T-helper 9 cell (primary cell): ENCODE data around the gene SLC66A2.
"Not testable (repeated sequence)": the region's sequence is repeated elsewhere in the genome, so short reads cannot be mapped to it uniquely, and the experiment has no call there.

Experiments used
- DNase-seq: peaks from one replicate; pipeline ENCODE4 v3.0.0-alpha.2; 2020

The SLC66A2 gene

DNA sequence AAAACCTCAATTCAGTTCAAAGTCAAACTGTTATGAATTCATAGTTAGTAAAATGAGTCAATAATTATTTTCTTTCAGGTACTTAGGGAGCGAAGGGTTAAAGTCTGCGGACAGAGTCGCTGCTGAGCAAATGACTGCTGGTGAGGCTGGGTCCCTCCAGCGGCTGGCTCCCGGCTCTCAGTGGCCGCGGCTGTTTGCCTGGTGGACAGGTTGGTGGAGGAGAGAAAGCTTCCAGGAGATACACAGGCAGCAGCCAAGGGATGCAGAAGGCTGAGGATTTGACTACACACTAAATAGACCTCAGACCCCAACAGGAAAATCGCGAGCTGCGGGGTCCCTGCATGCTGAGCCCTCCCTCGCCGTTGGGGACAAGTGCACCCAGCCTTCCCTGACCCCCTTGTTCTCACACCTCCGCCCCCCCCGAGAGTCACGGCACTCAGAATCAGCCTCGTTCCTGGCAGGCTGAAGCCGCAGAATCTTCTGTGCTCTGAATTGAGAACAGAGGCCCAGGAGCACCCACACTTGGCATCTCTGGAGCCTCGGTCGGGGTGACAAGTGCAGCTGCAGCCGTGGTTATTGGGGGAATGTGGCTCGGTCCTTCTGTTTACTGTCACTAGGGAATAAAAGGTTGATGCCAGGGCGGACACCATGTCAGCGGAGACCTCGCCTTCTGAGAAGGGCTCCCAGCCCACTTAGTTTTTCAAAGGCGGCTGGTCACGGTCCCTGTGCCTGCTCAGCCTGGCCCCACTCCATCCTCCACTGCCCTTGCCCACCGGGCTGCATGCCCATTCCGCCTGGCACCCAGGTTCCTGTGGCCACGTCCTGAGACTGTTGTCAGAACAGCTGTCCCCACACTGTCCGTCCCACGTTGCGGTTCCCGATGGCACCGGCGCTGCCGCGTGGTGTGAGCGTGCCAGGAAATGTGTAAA, 74.0 kb downstream of the SLC66A2 start:
- DNase-seq: no peak

DNA sequence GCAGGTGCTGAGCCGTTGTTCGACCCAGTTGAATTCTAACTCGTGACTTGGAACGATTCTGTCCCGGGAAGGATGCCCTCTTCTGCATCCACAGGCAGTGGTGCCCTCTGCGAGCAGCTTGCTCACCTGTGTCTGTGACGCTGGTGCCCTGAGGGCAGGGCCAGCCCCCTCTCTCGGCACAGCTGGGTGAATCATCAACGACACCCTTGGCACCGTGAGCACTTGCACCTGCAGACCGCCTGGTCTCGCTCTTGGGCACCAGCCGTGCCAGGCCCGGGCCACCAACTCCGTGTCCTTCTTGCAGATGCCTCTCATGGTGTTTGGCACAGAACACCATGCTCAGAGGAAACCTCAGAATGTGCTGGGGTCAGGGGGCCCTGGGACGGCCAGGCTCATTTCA, 75.0 kb downstream of the SLC66A2 start:
- no peak for DNase-seq

DNA sequence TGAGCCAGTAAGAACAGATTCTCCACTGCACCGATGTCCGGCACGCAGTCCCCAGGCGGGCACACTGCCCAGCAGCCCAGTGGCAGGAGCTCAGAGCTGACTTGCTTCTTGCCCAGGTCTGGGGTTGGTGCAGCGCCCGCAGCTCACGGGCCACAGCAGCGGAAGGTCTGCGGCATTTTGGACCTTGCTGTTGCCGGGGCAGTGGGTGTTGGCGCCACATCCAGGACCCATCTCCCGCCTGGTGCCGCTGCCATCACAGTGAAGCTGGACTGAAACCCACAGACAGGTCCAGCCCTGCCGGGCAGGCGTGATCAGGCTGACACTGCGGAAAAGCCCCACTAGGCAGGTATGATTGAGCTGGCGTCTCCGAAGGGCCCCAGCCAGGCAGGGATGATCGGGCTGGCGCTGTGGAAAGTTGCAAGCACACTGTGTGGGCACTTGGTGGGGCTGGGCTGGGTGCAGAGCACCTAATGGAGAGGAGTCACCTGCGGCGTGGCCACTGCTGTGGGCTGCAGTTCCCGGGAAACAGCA, 75.5 kb downstream of the SLC66A2 start:
- no peak for DNase-seq

DNA sequence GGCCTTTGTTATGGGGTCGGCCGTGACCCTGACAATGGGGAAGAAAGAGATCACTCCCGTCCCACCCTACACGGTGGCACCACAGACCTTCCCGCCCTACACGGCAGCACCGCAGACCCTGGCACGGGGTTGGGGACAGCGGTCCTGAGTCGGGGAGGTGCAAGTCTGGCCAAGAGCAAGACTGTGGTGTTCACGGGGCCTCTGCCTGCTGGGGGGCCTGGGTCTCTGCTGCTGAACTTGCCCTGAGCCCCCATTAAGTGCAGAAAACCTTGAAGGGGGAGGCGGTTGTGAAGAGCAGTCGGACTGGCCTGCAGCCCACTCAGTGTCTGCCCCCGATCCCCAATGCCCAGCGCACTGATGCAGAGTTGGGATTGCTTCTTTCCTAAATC, 75.9 kb downstream of the SLC66A2 start:
- DNase-seq: no peak

DNA sequence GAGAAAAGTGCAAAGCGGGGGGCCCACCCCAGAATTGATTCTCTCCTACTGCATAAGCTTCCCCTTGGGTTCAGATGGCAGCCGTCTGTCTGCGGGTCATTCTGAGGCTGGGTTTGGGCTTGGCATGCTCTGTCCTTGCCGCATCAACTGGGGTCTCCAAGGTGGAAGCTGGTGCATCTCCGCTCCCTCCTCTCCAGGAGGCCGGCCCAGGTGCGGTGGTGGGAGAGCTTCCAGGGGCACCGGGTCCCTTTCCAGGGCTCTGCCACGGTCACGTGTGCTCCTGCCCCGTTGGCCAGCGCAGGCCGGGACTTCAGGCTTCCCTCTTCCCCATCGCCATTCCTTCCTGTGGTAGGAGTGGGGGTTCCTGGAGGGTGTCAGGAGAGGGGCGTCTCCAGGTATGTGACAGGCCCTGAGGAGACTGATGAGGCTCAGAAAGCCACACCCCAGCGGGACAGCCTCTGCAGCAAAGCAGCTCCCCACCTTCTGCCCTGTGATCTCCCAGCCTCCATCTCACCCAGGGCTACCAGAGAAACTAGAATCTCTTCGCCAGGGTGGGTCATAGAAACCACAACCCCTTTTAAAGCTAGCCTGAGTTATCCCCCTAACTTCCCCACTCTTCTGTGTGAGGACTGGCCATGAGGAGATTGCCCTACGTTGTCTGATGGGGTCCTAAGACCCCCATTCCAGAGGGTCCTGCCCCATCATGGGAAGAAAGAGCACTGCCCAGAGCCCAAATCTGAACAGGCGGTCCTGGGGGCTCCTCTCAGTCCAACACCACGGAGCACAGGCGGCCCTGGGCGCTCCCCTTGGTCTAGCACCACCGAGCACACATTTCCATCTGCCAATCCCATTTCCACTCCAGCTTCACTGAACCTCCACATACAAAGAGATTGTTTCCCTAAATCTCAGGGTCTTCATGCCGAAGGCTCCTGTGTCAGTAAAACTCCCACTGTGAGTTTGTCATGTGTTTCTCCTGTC, 76.6 kb downstream of the SLC66A2 start:
- DNase-seq: no peak

DNA sequence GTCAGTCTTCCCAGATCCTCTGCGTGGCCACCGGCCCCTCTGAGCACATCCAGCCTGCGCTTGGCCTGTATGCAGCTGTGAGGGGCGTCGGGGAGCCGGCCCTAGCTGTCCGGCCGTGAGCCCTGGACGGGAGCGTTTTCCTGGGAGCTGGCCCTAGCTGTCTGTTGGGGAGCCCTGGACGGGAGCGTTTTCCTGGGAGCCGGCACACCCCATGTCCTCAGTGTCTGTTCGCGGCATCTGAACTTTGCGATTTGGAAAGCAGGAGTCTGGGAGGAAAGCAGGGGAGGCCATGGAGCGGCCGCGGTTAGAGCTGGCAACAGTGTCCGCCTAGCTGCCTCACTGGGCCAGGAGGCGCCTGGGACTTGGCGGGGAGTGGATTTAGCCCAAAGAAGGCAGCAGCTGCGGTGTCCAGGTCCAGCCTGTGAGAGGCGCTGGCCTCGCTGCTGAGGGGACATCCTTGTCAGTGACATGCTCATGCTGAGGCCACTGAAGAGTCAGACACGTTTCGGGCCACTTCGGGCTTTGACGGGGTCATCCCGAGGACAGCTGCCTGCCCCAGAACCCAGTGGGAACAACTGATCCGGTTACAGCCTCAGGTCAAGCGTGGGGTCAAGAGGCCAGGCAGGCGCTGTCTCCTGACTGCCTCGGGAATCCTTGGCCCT, 77.9 kb downstream of the SLC66A2 start:
- DNase-seq: no peak

DNA sequence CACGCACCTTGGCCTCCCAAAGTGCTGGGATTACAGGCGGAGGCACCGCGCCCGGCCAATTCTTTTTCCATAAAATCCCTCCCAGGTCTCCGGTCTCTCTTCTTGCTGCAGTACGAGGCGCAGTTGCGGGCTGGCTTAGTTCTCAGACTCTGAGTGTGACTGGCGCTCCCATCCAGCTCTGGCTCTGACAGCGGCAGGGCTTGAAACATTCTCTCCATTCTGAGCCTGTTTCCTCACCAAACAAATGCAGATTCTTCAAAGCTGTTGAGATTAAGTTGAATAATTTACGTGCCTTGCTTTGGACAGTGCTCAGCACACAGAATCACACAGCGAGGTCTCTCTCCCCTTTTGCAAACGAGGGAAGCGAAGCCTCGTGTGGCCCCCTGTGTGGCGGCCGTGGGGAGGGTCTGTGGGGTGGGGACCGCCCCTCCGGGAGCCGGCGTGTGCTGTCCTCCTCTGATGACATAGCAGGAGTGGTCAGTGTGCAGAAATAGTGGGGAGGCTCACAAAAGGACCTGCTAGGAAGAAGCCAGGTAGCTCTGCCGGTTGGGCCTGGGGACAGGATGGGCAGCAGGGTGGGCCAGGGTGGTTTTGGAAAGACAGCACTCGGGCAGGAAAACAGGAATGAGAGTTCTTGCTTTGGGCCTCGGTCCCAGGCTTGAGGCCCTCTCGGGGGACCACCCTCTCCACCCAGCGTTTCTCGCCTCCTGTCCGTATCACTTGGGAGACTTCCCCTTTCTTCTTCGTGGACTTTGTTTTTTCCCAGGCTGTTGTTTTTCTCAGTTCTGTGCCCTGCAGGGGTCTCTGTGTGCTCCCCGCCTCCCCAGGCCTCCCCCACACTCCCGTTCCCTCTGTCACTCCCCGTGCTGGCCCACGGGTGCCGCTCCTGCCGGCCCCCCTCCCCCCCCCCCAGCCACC, 78.7 kb downstream of the SLC66A2 start:
- no peak for DNase-seq

DNA sequence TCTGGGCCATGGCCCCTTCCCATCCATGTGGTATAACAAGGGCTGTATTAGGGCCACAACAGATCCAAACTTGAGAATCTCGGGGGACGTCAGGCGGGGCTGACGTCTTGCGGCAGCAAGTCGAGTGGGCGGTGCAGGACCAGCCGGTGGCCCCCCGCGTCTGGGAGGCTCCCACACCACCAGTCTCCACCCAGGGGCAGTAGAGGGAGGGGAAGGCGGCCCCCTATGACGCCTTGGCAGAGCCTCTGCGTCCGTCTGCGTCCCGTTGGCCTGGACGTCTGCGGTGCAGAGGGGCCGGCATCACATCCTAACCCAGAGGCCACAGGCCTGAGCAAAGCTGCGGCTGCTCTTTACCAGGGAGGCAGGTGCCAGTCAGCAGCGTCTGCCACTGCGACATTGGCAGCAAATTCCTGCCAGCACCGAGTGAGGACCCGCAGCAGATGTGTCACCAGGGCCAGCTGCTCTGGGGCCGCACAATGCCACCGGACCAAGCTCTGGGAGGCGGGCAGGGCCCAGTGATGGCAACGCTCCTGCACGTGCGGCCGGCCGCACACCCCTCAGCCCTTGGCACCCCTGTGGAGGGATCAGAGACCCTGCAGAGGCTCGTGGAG, 79.9 kb downstream of the SLC66A2 start:
- no peak for DNase-seq

DNA sequence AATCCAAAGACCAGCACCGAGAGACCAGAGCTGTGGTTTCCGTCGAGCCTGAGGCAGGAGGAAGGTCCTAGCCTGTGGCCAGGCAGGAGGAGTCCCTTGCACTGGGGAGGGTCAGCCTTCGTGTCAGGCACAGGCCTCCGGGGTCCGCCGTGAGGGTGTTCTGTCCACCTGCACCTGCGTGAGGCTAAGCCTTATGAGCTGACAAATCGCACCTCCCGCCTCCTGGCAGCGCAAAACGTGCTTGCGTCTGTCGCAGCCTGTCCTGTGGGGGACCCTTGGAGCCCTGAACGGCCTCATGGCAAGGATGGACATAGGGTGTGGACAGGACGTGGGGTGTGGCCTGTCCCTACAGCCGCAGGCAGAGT, 80.4 kb downstream of the SLC66A2 start:
- no peak for DNase-seq

DNA sequence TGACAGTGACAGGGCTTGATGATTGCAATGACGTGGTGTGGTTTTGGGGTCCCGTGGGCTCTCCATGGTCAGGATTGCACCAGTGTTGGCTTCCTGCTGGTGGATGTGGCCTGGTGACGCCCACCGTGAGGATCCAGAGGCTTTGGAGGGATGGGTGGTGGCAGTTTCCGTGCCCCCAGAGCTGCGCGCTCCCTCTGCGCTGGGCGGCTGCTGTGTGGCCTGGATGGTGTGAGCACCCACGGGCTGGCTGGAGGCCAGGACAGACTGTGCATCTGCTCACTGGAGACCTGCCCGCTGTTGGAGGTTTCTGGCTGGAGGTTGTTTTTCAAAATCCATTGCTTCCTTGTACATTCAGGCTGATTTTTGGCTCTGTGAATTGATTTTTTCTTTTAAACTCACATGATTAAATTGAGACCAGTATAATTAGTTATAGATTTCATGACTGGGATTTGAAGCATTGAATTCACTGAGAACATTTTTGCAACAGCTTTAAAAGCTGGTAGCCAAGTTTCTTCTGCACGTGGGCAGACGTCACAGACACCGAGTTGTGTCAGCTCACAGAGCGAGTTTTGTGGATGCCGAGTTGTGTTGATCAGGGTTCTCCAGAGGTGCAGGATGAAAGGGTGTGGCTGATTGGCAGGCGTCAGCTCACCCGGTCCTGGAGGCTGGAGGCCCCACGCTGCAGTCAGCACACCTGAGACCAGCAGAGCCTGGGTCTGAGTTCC, 81.0 kb downstream of the SLC66A2 start:
- no peak for DNase-seq

DNA sequence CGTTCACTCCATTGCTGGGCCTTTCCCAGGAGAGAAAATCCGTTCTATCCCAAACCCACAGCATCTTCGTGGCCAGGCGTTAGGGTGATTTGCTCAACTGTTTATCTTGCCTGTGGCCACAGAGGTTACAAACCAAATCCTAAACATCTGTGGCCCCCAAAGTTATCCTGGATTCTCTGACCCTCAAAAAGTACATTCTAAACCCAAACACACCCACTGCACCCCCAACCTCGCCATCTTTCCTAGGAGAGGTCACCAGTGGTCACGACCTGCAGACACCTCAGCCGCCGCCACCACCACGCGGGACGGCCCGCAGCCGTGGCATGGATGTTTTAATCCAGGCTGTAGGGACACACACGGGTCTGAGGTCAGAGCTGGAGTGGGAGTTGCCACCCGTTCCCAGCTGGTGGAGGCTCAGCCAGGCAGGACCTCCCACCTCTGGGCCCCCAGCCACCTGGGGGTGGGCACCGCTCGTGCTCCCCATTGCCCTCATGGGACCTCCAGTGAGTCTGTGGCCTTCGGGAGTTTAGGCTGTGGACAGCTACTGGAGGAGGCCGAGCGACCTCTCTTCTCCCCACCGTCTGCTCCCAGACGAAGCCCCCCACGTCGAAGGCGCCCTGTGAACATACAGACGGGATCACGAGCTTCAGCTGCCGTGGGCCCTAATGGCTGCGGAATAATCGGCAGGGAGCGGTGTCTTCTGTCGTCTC, 81.7 kb downstream of the SLC66A2 start:
- DNase-seq: no peak

DNA sequence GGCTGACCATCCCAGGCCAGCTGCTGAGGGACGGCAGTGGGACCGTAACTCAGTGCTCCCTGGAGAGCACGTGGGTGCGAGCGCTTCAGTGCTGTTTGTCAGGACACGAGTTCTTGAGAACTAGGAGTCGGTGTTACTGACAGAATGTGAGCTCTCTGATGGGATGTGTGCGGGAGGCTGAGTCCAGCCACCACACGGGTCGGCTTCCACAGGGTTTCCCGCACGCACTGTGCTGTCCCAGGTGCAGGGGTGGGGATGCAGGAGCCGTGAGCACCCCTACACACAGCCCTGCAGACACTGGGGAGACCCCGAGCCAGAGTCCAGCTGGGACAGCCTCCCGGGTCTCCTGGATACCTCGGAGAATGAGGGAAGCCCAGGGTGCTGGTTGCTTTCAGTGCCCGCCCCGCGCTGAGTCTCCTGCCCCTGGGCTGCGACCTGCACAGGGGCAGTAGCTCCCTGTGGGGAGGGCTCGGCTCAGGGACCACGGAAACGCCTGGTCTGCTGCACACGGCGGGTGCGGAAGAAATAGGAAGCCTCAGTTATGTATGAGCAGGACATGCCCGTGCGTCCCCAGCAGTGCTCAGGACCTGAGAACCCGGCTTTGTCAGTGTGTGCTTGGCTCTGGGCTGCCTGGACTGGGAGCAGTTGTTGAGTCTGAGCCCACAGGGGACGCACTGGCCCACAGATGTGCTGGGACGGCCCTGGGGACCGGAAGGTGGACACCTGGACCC, 82.5 kb downstream of the SLC66A2 start:
- no peak for DNase-seq

DNA sequence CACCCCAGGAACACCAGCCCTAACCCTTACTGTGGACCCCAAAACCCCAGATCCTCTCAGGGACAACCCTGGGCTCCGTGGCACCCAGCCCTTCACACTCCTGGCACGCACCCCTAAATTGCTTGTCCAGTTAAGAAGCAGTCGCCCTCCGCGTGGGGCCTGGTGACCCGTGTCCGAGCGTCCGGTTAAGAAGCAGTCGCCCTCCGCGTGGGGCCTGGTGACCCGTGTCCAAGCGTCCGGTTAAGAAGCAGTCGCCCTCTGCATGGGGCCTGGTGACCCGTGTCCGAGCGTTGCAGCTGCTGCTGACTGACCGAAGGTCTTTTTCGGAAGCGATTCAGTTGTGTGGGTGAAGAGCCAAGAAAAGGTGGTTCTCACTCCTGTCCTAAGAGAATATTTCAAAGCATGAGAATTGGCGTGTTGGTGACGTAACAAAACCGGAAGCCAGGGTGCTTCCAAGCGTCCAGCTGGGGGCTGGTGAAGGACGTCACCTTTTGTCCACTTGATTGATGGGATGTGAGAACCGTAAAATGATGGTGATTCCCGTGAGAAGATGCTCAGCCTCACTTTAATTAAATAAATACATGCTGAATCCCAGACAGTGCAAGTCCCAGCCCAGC, 83.2 kb downstream of the SLC66A2 start:
- no peak for DNase-seq

DNA sequence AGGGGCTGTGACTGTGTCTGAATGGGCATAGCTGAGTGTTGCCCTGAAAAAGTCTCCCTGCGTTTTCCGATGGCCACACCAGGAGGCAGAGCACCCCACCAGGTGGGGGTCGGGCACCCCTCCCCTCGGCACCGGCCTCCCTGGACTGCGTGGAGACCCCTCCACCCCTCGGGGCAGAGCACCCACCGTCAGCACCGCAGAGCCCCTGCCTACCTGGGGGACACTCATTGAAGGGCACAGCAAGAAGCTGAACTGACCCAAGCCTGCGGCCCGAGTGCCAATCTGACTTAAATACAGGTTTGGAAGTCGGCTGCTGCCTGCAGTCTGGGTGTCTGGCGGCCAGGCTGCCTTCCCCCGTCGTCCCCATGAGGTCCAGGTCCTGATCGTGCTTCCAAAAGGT, 83.8 kb downstream of the SLC66A2 start:
- DNase-seq: no peak

DNA sequence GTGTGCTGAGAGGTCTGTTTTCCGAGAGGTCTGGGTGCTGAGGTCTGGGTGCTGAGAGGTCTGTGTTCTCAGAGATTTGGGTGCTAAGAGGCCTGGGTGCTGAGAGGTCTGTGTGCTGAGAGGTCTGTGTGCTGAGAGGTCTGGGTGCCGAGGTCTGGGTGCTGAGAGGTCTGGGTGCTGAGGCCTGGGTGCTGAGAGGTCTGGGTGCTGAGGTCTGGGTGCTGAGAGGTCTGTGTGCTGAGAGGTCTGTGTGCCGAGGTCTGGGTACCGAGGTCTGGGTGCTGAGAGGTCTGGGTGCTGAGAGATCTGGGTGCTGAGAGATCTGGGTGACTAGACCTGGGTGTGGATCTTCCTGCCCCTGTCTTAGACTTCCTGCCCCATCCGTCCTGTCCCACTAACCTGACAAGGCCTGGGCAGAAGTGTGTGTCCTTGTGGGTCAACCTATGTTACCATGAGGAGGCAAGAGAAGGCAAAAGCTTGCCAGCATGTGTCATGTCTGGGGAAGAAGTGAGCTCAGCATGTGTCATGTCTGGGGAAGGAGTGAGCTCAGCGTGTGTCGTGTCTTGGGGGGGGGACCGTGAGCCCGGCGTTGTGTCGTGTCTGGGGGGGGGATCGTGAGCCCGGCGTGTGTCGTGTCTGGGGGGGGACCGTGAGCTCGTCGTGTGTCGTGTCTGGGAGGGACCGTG, 84.4 kb downstream of the SLC66A2 start:
- no peak for DNase-seq

DNA sequence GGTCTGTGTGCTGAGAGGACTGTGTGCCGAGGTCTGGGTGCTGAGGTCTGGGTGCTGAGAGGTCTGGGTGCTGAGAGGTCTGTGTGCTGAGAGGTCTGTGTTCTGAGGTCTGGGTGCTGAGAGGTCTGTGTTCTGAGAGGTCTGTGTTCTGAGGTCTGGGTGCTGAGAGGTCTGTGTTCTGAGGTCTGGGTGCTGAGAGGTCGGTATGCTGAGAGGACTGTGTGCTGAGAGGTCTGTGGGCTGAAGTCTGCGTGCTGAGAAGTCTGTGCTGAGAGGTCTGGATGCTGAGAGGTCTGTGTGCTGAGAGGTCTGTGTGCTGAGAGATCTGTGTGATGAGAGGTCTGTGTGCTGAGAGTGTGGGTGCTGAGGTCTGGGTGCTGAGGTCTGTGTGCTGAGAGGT, 85.5 kb downstream of the SLC66A2 start:
- not testable (repeated sequence) for DNase-seq

DNA sequence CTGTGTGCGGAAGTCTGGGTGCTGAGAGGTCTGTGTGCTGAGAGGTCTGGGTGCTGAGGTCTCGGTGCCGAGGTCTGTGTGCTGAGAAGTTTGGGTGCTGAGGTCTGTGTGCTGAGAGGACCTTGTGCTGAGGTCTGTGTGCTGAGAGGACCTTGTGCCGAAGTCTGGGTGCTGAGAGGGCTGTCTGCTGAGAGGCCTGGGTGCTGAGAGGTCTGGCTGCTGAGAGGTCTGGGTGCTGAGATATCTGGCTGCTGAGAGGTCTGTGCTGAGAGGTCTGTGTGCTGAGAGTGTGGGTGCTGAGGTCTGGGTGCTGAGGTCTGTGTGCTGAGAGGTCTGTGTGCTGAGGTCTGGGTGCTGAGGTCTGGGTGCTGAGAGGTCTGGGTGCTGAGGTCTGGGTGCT, 86.5 kb downstream of the SLC66A2 start:
- not testable (repeated sequence) for DNase-seq
